ENCODE data around the gene VAV1. TPM values are rescaled to one million over a fixed set of nuclear protein-coding genes. Genes with fewer than 3 reads are reported as not detected.

The VAV1 gene
- total and polyA plus RNA-seq, 2 experiments from 2014 or later = 0.82 to 1.8 TPM

DNA sequence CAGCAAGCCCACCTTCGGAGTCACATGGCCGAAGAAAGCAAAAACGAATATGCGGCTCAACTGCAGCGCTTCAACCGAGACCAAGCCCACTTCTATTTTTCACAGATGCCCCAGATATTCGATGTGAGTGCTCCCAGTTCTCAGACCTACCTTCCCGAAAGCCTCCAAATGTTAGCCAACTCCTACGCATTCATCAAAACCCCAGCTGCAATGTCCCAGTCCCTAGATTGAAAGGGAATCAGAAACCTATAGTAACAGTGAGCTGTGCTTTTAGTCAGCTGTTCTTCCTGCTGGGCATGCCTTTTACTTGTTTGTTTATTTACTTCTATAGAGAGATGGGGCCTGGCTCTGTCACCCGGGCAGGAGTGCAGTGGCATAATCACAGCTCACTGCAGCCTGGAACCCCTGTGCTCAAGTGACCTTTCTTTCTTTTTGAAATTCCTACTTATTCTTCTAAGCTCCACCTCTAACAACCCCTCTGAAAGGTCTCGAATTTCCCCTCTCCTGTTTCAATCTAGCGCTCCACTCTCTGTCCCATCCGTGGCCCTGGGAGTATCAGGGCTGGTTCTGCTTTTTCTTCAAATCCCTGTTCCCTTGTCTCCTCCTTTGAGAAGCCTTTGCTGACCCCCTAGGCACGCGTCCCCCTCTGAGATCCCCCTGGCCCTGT, 28.7 kb upstream of the VAV1 start (continued):
- TF ChIP-seq, protein P1, sequence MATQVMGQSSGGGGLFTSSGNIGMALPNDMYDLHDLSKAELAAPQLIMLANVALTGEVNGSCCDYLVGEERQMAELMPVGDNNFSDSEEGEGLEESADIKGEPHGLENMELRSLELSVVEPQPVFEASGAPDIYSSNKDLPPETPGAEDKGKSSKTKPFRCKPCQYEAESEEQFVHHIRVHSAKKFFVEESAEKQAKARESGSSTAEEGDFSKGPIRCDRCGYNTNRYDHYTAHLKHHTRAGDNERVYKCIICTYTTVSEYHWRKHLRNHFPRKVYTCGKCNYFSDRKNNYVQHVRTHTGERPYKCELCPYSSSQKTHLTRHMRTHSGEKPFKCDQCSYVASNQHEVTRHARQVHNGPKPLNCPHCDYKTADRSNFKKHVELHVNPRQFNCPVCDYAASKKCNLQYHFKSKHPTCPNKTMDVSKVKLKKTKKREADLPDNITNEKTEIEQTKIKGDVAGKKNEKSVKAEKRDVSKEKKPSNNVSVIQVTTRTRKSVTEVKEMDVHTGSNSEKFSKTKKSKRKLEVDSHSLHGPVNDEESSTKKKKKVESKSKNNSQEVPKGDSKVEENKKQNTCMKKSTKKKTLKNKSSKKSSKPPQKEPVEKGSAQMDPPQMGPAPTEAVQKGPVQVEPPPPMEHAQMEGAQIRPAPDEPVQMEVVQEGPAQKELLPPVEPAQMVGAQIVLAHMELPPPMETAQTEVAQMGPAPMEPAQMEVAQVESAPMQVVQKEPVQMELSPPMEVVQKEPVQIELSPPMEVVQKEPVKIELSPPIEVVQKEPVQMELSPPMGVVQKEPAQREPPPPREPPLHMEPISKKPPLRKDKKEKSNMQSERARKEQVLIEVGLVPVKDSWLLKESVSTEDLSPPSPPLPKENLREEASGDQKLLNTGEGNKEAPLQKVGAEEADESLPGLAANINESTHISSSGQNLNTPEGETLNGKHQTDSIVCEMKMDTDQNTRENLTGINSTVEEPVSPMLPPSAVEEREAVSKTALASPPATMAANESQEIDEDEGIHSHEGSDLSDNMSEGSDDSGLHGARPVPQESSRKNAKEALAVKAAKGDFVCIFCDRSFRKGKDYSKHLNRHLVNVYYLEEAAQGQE (IDR thresholded peaks at IDR 0.05; ENCODE audit: unreplicated experiment) = no peak
- TF ChIP-seq JUNB (IDR thresholded peaks at IDR 0.05; ENCODE audit: unreplicated experiment) (no peak), POLR2AphosphoS5 (IDR thresholded peaks at IDR 0.05; ENCODE audit: low read depth) (no peak), ZNF114 (CRISPR knock-in tag; IDR thresholded peaks at IDR 0.05) (no peak)
- TF ChIP-seq, protein P2, sequence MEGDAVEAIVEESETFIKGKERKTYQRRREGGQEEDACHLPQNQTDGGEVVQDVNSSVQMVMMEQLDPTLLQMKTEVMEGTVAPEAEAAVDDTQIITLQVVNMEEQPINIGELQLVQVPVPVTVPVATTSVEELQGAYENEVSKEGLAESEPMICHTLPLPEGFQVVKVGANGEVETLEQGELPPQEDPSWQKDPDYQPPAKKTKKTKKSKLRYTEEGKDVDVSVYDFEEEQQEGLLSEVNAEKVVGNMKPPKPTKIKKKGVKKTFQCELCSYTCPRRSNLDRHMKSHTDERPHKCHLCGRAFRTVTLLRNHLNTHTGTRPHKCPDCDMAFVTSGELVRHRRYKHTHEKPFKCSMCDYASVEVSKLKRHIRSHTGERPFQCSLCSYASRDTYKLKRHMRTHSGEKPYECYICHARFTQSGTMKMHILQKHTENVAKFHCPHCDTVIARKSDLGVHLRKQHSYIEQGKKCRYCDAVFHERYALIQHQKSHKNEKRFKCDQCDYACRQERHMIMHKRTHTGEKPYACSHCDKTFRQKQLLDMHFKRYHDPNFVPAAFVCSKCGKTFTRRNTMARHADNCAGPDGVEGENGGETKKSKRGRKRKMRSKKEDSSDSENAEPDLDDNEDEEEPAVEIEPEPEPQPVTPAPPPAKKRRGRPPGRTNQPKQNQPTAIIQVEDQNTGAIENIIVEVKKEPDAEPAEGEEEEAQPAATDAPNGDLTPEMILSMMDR (conservative IDR thresholded peaks at IDR 0.05; ENCODE audit: low read depth in 2 of 2) = no peak

DNA sequence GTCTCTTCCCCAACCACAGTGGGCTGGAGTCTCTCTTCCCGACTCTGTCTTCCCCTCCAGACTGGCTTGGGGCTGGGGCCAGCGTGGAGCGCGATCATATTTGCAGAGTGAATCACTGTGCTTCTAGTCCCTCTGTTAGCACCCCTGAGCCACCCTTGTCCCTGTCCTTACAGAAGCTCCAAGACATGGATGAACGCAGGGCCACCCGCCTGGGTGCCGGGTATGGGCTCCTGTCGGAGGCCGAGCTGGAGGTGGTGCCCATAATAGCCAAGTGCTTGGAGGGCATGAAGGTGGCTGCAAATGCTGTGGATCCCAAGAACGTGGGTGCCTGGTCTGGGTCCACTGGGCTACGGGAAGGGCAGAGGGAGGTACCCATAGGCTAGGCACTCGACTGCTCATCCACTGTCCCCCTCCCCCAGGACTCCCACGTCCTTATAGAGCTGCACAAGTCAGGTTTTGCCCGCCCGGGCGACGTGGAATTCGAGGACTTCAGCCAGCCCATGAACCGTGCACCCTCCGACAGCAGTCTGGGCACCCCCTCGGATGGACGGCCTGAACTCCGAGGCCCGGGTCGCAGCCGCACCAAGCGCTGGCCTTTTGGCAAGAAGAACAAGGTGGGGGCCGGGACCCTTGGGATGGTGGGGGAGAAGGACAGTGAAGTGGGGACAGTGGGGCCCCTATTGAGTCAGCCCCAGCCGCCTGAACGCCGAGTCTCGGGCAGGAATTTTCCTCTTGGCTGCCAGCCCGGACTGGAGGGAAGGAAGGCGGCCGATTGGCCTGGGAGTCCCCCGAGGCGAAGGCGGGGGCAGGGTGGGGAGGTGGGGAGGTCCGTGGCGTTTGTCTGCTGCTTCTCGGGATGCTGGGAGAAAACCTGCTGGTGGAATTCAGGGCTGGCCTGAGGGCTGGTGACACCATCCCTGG, 27.9 kb upstream of the VAV1 start:
- Mint-ChIP-seq H3K27me3 (ENCODE audit: insufficient read depth, low read depth, poor library complexity) (peaks cover 13% of the 10 kb centered on the region), H3K27ac (peak overlapping the region; percentile 92), H3K4me1 (peaks cover 21% of the 10 kb centered on the region), H3K9me3 (no peaks in the 10 kb centered on the region), H3K4me3 (no peak overlapping the region; the same call in 2 of the 3 replicates), H3K36me3 (ENCODE audit: low read depth) (peaks cover 66% of the 10 kb centered on the region)
- peaks cover 24% of the 10 kb centered on the region for H4K20me1 ChIP-seq (replicated peaks; ENCODE audit: insufficient read depth)
- no peak for DNase-seq (ENCODE audit: low spot score)
- peaks cover 8% of the 10 kb centered on the region; the same call in 1 of the 2 replicates for H3K4me1 ChIP-seq (ENCODE audit: insufficient read depth)
- peak overlapping the region; percentile 39; the same call in 1 of the 2 replicates for H3K27ac ChIP-seq (ENCODE audit: low read depth)
- no peak for TF ChIP-seq ZNF114 (CRISPR knock-in tag; IDR thresholded peaks at IDR 0.05)
- TF ChIP-seq, protein P1 (IDR thresholded peaks at IDR 0.05; ENCODE audit: unreplicated experiment) = no peak
- H2AFZ ChIP-seq = no peak overlapping the region
- ATAC-seq = no peak
- no peaks in the 10 kb centered on the region for H3K9me2 ChIP-seq (ENCODE audit: insufficient read depth)
- no peak overlapping the region for H3K4me3 ChIP-seq
- H3K4me2 ChIP-seq = no peak overlapping the region
- H3K27me3 ChIP-seq (ENCODE audit: insufficient read depth) = no peaks in the 10 kb centered on the region
- H3K79me2 ChIP-seq (replicated peaks; ENCODE audit: insufficient read depth) = peaks cover 22% of the 10 kb centered on the region
- 0 out of 2 replicates have a peak, but pooled peaks cover 4% of the 10 kb centered on the region for H3F3A ChIP-seq (replicated peaks; ENCODE audit: low read depth)
- peaks cover 47% of the 10 kb centered on the region for H3K36me3 ChIP-seq (ENCODE audit: insufficient read depth)

Measured in GM23338 (cell line).